Spleen (tissue), 7 donors: ENCODE data around the gene PDE6D.

Experiments used
- POLR2A ChIP-seq, 3 donors: fragments of 450-650 bp; IDR thresholded peaks; one replicate each; pipeline ENCODE4 v1.5.1; 2017; ENCODE audit warnings: antibody characterized with exemption in 3 of 3, mild to moderate bottlenecking in 1 of 3
- POLR2AphosphoS5 ChIP-seq, 3 donors: sonication (generic); formaldehyde crosslinking; IDR thresholded peaks; one replicate each; pipeline ENCODE4 v1.5.1; 2017; ENCODE audit warnings: antibody characterized with exemption in 3 of 3
- TF ChIP-seq, protein P1 (sequence below), 11 experiments: fragments of 200-600 bp in 7 of 11; fragments of 450-650 bp in 4 of 11; sonication (generic) in 4 of 11; IDR thresholded peaks in 8 of 11; conservative IDR thresholded peaks in 3 of 11; 1 replicate in 7 of 11; 2 replicates in 4 of 11; pipeline versions ENCODE4 v1.4.0 to v1.8.0; 2016 to 2021; ENCODE audit warnings: antibody characterized with exemption in 11 of 11, inconsistent platforms in 4 of 11, mild to moderate bottlenecking in 1 of 11
- donor health status: DM: no; HTN: no; CAD: no; lungs with moderate emphysema.
- donor health status: DM: no; HTN: no; CAD: no.
- donor health status: DM: no; HTN: no; CAD: no.

DNA sequence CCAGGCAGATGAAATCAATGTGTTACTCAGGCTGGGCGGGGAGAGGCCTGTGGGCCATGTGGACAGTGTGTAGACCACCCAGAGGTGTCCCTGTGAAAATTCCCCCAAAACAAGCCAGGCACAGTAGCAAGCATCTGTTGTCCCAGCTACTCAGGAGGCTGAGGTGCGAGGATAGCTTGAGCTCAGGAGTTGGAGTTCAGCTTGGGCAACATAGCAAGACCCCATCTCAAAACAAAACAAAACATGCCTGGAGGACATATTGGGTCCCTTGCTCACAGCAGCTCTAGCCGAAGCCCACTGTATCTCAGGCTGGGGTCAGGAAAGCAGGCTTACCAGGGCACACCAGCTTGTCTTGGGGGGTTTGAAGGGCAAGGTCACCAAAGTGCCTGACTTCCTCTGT is 77.1 kb downstream of the PDE6D start:
- TF ChIP-seq, protein P1, sequence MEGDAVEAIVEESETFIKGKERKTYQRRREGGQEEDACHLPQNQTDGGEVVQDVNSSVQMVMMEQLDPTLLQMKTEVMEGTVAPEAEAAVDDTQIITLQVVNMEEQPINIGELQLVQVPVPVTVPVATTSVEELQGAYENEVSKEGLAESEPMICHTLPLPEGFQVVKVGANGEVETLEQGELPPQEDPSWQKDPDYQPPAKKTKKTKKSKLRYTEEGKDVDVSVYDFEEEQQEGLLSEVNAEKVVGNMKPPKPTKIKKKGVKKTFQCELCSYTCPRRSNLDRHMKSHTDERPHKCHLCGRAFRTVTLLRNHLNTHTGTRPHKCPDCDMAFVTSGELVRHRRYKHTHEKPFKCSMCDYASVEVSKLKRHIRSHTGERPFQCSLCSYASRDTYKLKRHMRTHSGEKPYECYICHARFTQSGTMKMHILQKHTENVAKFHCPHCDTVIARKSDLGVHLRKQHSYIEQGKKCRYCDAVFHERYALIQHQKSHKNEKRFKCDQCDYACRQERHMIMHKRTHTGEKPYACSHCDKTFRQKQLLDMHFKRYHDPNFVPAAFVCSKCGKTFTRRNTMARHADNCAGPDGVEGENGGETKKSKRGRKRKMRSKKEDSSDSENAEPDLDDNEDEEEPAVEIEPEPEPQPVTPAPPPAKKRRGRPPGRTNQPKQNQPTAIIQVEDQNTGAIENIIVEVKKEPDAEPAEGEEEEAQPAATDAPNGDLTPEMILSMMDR (IDR thresholded peaks at IDR 0.05 in 8 of 11, conservative IDR thresholded peaks at IDR 0.05 in 3 of 11): no peak
- TF ChIP-seq POLR2AphosphoS5 (IDR thresholded peaks at IDR 0.05) (no peak), POLR2A (IDR thresholded peaks at IDR 0.05) (no peak)
